22Rv1 (cell line): ENCODE data around the gene RAN.

Experiments
- ZFX ChIP-seq: fragments of 450-650 bp; IDR thresholded peaks from 2 replicates; pipeline ENCODE4 v1.6.1; 2017; ENCODE audit warnings: antibody characterized with exemption, borderline replicate concordance
- TF ChIP-seq, protein P1 (sequence below): fragments of 450-650 bp; IDR thresholded peaks from 2 replicates; pipeline ENCODE4 v1.5.1; 2017; ENCODE audit warnings: mild to moderate bottlenecking

DNA sequence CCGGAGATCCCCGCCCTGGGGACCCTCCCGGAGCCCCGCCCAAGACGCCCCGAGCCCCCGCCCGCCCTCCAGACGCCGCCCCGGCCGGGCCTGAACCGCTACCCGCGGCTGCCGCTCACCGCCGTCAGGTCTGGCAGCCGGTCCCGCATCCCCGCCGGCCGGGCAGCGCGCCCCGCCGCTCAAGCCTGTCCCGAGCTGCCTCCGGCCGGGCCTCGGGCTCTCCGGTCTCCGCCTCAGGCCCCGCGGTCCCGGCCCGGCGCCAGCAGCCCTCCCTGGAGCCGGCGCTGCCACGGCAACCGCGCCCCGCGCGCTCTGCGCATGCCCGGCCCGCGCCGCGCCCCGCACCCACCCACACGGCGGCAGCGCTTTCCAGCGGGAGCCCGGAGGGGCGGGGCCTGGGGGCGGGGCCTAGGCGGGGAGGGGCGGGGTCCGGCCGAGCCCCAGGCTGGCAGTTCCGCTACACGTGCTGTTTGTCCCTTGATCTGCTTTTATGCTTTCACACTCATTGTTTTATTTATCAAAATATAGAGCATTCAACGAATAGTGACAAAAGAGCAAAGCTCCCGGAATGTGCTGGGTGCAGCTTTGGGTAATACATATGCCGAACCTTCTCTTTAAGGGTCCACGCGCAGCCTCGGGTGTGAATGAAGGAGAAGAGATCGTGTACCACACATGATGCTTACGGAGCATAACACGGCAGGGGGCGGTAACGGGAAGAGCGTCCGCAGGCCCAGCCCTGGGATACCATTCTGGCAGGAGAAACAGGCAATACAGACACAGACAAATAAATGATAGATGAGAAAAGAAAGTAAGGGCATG lies 32.7 kb upstream of the RAN start, which contains the start of gene STX2:
- TF ChIP-seq, protein P1, sequence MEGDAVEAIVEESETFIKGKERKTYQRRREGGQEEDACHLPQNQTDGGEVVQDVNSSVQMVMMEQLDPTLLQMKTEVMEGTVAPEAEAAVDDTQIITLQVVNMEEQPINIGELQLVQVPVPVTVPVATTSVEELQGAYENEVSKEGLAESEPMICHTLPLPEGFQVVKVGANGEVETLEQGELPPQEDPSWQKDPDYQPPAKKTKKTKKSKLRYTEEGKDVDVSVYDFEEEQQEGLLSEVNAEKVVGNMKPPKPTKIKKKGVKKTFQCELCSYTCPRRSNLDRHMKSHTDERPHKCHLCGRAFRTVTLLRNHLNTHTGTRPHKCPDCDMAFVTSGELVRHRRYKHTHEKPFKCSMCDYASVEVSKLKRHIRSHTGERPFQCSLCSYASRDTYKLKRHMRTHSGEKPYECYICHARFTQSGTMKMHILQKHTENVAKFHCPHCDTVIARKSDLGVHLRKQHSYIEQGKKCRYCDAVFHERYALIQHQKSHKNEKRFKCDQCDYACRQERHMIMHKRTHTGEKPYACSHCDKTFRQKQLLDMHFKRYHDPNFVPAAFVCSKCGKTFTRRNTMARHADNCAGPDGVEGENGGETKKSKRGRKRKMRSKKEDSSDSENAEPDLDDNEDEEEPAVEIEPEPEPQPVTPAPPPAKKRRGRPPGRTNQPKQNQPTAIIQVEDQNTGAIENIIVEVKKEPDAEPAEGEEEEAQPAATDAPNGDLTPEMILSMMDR, result peak; percentile 66
- TF ChIP-seq ZFX, result no peak
